H1 (cell line): Measurements from ENCODE around the gene JPT2. TPM values are rescaled to one million over a fixed set of nuclear protein-coding genes. Genes with fewer than 3 reads are reported as not detected.

Source experiments
- CTCF ChIA-PET: fragments of 300-600 bp; sonication (Branson Sonifier 250); formaldehyde crosslinking; loops from one replicate; lab custom pipeline; 2021; ENCODE audit not compliant: partially characterized antibody; lab: Charles Lee
- POLR2A ChIA-PET: fragments of 300-600 bp; sonication (Branson Sonifier 250); formaldehyde crosslinking; loops from one replicate; lab custom pipeline; 2021; ENCODE audit warnings: inconsistent platforms; ENCODE audit not compliant: partially characterized antibody; lab: Charles Lee
- DNase-seq, 2 experiments: peaks; one replicate each; pipeline versions ENCODE4 v3.0.0 to v3.0.0-alpha.2; 2010 to 2022; ENCODE audit warnings: low spot score in 2 of 2, low read depth in 1 of 2, mixed read lengths in 1 of 2
- FAIRE-seq: peaks from 2 replicates; lab custom pipeline; 2011; peaks lifted over from hg19 to GRCh38; lab: Jason Lieb, UNC
- H2AFZ ChIP-seq: 2 replicates; pipeline ENCODE4 v1.8.1; 2012; ENCODE audit warnings: low read length, inconsistent platforms
- H2AK5ac ChIP-seq: 2 replicates; pipeline ENCODE4 v1.6.1; 2013; ENCODE audit warnings: low read depth, low read length
- H2BK120ac ChIP-seq: replicated peaks from 2 replicates; pipeline ENCODE3; 2013; ENCODE audit warnings: low read depth, low read length, inconsistent platforms
- H2BK12ac ChIP-seq: 2 replicates; pipeline ENCODE4 v1.6.1; 2013; ENCODE audit warnings: low read depth, low read length
- H2BK15ac ChIP-seq: 2 replicates; pipeline ENCODE4 v1.6.1; 2013; ENCODE audit warnings: low read length
- H2BK20ac ChIP-seq: 2 replicates; pipeline ENCODE4 v1.6.1; 2013; ENCODE audit warnings: low read length
- H2BK5ac ChIP-seq: 2 replicates; pipeline ENCODE4 v1.6.1; 2013; ENCODE audit warnings: low read depth, low read length
- H3K14ac ChIP-seq: 2 replicates; pipeline ENCODE4 v1.6.1; 2013; ENCODE audit warnings: inconsistent platforms; ENCODE audit not compliant: insufficient read length
- H3K18ac ChIP-seq: 2 replicates; pipeline ENCODE4 v1.6.1; 2013; ENCODE audit warnings: low read length; ENCODE audit errors: extremely low read depth
- H3K23ac ChIP-seq: 2 replicates; pipeline ENCODE4 v1.6.1; 2013; ENCODE audit warnings: inconsistent platforms; ENCODE audit not compliant: insufficient read length
- H3K23me2 ChIP-seq: 2 replicates; pipeline ENCODE4 v1.6.1; 2013; ENCODE audit warnings: low read depth, low read length
- H3K27ac ChIP-seq: 2 replicates; pipeline ENCODE4 v1.6.1; 2011; ENCODE audit warnings: low read depth, low read length, inconsistent platforms
- H3K27me3 ChIP-seq, 4 experiments: replicated peaks in 1 of 4; 1 replicate in 1 of 4; 2 replicates in 3 of 4; pipeline versions ENCODE4 v1.6.1 to v1.8.1; 2011 to 2013; ENCODE audit warnings: low read length in 3 of 4, mild to moderate bottlenecking in 3 of 4, inconsistent platforms in 2 of 4, mixed read lengths in 2 of 4, moderate library complexity in 1 of 4; ENCODE audit not compliant: control insufficient read depth in 3 of 4, insufficient read depth in 3 of 4; ENCODE audit errors: extremely low read depth in 1 of 4
- H3K36me3 ChIP-seq, 4 experiments: 2 replicates each; pipeline versions ENCODE4 v1.6.1 to v1.8.1; 2011 to 2013; ENCODE audit warnings: mild to moderate bottlenecking in 4 of 4, low read length in 3 of 4, moderate library complexity in 2 of 4, control low read depth in 1 of 4, inconsistent platforms in 1 of 4; ENCODE audit not compliant: insufficient read depth in 4 of 4, control insufficient read depth in 2 of 4
- H3K4ac ChIP-seq: replicated peaks from 2 replicates; pipeline ENCODE3; 2013; ENCODE audit warnings: low read length, low read depth, mixed read lengths, inconsistent platforms; ENCODE audit not compliant: insufficient read length
- H3K4me1 ChIP-seq, 4 experiments: replicated peaks in 1 of 4; 1 replicate in 1 of 4; 2 replicates in 3 of 4; pipeline versions ENCODE4 v1.6.1 to v1.8.1; 2011 to 2013; ENCODE audit warnings: low read length in 3 of 4, inconsistent platforms in 2 of 4, mixed read lengths in 1 of 4; ENCODE audit not compliant: insufficient read depth in 4 of 4, control insufficient read depth in 3 of 4
- H3K4me2 ChIP-seq, 2 experiments: 2 replicates each; pipeline versions ENCODE4 v1.6.1 to v1.8.1; 2011 to 2013; ENCODE audit warnings: low read depth in 2 of 2, low read length in 2 of 2, control low read depth in 1 of 2, inconsistent platforms in 1 of 2, mild to moderate bottlenecking in 1 of 2; ENCODE audit not compliant: insufficient read depth in 1 of 2
- H3K4me3 ChIP-seq, 4 experiments: fragments of 200-600, 300-600 bp in 1 of 4; sonication (generic), shearing (Covaris generic), sonication (Bioruptor Twin) in 1 of 4; 2 replicates each; pipeline versions ENCODE4 v1.5.1 to v1.8.1; 2011 to 2016; ENCODE audit warnings: low read length in 4 of 4, low read depth in 3 of 4, control low read depth in 2 of 4, inconsistent platforms in 2 of 4, mild to moderate bottlenecking in 2 of 4, mixed read lengths in 1 of 4, moderate library complexity in 1 of 4; ENCODE audit not compliant: insufficient read depth in 2 of 4; ENCODE audit errors: extremely low read depth in 1 of 4
- H3K56ac ChIP-seq: replicated peaks from 2 replicates; pipeline ENCODE3; 2013; ENCODE audit warnings: low read depth, mild to moderate bottlenecking, mixed read lengths, low read length, inconsistent platforms; ENCODE audit not compliant: insufficient read length
- H3K79me1 ChIP-seq: 2 replicates; pipeline ENCODE4 v1.6.1; 2013; ENCODE audit warnings: low read depth, low read length, control low read depth
- H3K79me2 ChIP-seq, 2 experiments: 2 replicates each; pipeline versions ENCODE4 v1.6.1 to v1.8.1; 2012 to 2013; ENCODE audit warnings: low read length in 2 of 2, mild to moderate bottlenecking in 2 of 2, inconsistent platforms in 1 of 2; ENCODE audit not compliant: insufficient read depth in 2 of 2, control insufficient read depth in 1 of 2
- H3K9ac ChIP-seq, 4 experiments: replicated peaks in 1 of 4; 1 replicate in 1 of 4; 2 replicates in 3 of 4; pipeline versions ENCODE4 v1.6.1 to v1.8.1; 2011 to 2013; ENCODE audit warnings: low read depth in 3 of 4, low read length in 3 of 4, control low read depth in 2 of 4, mild to moderate bottlenecking in 2 of 4, moderate library complexity in 2 of 4, inconsistent platforms in 1 of 4; ENCODE audit errors: extremely low read depth in 1 of 4
- H3K9me3 ChIP-seq, 2 experiments: 2 replicates each; pipeline versions ENCODE4 v1.6.1 to v1.8.1; 2012 to 2013; ENCODE audit warnings: mild to moderate bottlenecking in 2 of 2, moderate library complexity in 2 of 2, control low read depth in 1 of 2, inconsistent platforms in 1 of 2, low read depth in 1 of 2, low read length in 1 of 2, mixed read lengths in 1 of 2; ENCODE audit not compliant: insufficient read depth in 2 of 2
- H4K20me1 ChIP-seq, 2 experiments: replicated peaks in 1 of 2; 2 replicates each; pipeline versions ENCODE3 to v1.8.1; 2011 to 2013; ENCODE audit warnings: inconsistent platforms in 2 of 2, low read length in 2 of 2, mild to moderate bottlenecking in 1 of 2; ENCODE audit not compliant: insufficient read depth in 2 of 2, control insufficient read depth in 1 of 2
- H4K5ac ChIP-seq: 2 replicates; pipeline ENCODE4 v1.6.1; 2013; ENCODE audit warnings: low read length, low read depth, mixed read lengths, inconsistent platforms; ENCODE audit not compliant: insufficient read length
- H4K8ac ChIP-seq: 2 replicates; pipeline ENCODE4 v1.8.0; 2013; ENCODE audit warnings: mild to moderate bottlenecking, moderate library complexity, low read length, inconsistent platforms; ENCODE audit not compliant: insufficient read depth; ENCODE audit errors: extremely low read depth
- H4K91ac ChIP-seq: replicated peaks from 2 replicates; pipeline ENCODE3; 2013; ENCODE audit warnings: low read length, mixed read lengths, inconsistent platforms; ENCODE audit not compliant: insufficient read length
- CBX5 ChIP-seq: fragments of 300-800, 300-1000 bp; sonication (generic); IDR thresholded peaks from 2 replicates; pipeline ENCODE4 v1.7.1; 2016; ENCODE audit warnings: antibody characterized with exemption, low read length, low read depth
- CHD1 ChIP-seq: IDR thresholded peaks from 2 replicates; pipeline ENCODE4 v1.6.1; 2012; ENCODE audit warnings: low read depth, low read length, improper control_type of control experiment
- CHD2 ChIP-seq: IDR thresholded peaks from 2 replicates; pipeline ENCODE4 v1.6.1; 2012; ENCODE audit warnings: low read length, improper control_type of control experiment
- CTCF ChIP-seq, 3 experiments: IDR thresholded peaks; 1 replicate in 2 of 3; 2 replicates in 1 of 3; pipeline versions ENCODE4 v1.5.1 to v1.6.1; 2011; ENCODE audit warnings: low read length in 3 of 3, mild to moderate bottlenecking in 3 of 3, inconsistent platforms in 2 of 3, low read depth in 1 of 3, moderate library complexity in 1 of 3; ENCODE audit not compliant: insufficient read depth in 1 of 3; ENCODE audit errors: control extremely low read depth in 1 of 3
- FOSL1 ChIP-seq: IDR thresholded peaks from 2 replicates; pipeline ENCODE4 v1.6.1; 2011; ENCODE audit warnings: mild to moderate bottlenecking, low read depth, low read length, moderate library complexity; ENCODE audit not compliant: insufficient read depth
- HDAC2 ChIP-seq, 2 experiments: fragments of 300-600 bp in 1 of 2; sonication (generic) in 1 of 2; IDR thresholded peaks; 2 replicates each; pipeline ENCODE4 v1.6.1; 2011 to 2012; ENCODE audit warnings: low read depth in 2 of 2, low read length in 2 of 2, mild to moderate bottlenecking in 2 of 2, moderate library complexity in 2 of 2, borderline replicate concordance in 1 of 2, inconsistent platforms in 1 of 2
- PHF8 ChIP-seq: fragments of 200-600 bp; sonication (generic); conservative IDR thresholded peaks from 2 replicates; pipeline ENCODE4 v1.7.1; 2012; ENCODE audit warnings: low read depth, mild to moderate bottlenecking, inconsistent platforms, low read length, moderate library complexity
- POLR2AphosphoS5 ChIP-seq: IDR thresholded peaks from 2 replicates; pipeline ENCODE4 v1.6.1; 2011; ENCODE audit warnings: low read depth, low read length
- SIRT6 ChIP-seq: IDR thresholded peaks from one replicate; pipeline ENCODE4 v1.7.1; 2012; ENCODE audit warnings: low read length, inconsistent platforms
- SIX5 ChIP-seq: IDR thresholded peaks from 2 replicates; pipeline ENCODE4 v1.6.1; 2011; ENCODE audit warnings: mild to moderate bottlenecking, low read depth, low read length
- SP4 ChIP-seq: IDR thresholded peaks from 2 replicates; pipeline ENCODE4 v1.6.1; 2012; ENCODE audit warnings: low read length, inconsistent platforms
- SUZ12 ChIP-seq: fragments of 200-600 bp; sonication (generic); IDR thresholded peaks from 2 replicates; pipeline ENCODE4 v1.6.1; 2012; ENCODE audit warnings: mild to moderate bottlenecking, inconsistent platforms, low read length, moderate library complexity, mixed read lengths
- WGBS, 2 experiments: shearing (Covaris generic) in 1 of 2; methylation state at CpG; one replicate each; pipeline versions ENCODE4 v1.1.6 to v1.1.7; 2013 to 2015; ENCODE audit warnings: low lambda C conversion rate in 2 of 2, mixed read lengths in 2 of 2, inconsistent platforms in 1 of 2, low coverage in 1 of 2, missing lambda C conversion rate in 1 of 2; ENCODE audit not compliant: insufficient replicate concordance in 2 of 2, insufficient coverage in 1 of 2, insufficient read length in 1 of 2; ENCODE audit errors: extremely low coverage in 1 of 2, missing lambda C conversion rate in 1 of 2; 5-methylcytosine and 5-hydroxymethylcytosine counted together
- polyA plus RNA-seq, 7 experiments: library from polyadenylated mRNA; depleted of rRNA in 3 of 7; stranded (reverse) in 5 of 7; unstranded in 2 of 7; fragments of >200 nt in 5 of 7; fragments of 200-250 nt in 2 of 7; gene quantifications; 1 replicate in 5 of 7; 2 replicates in 1 of 7; 4 replicates in 1 of 7; pipeline versions ENCODE4 v1.2.1 to v1.2.3, GENCODE V29; 2011 to 2013; ENCODE audit warnings: missing spikeins in 2 of 7, mixed read lengths in 2 of 7
- total RNA-seq: library from RNA; stranded (reverse); fragmentation: NEBNext Ultra II Directional; extraction: Animal tissue kit (Norgen Biotek cat#: 25700); gene quantifications from 2 replicates; pipeline ENCODE4 v1.2.1, GENCODE V29; 2021

The JPT2 gene
- total and polyA plus RNA-seq, 2 of the 8 experiments (the other 6 are each of a cell fraction or from before 2014, with no cell fraction given) = 67.6 to 197 TPM

GRCh38 chr16:1669698-1670097, 8.4 kb upstream of the JPT2 start:
- H3K4me1 ChIP-seq = no peaks in the 10 kb centered on the region
- CTCF ChIA-PET = interaction anchor here (1.9 kb wide), 1 partner anchor 54 kb away, joined by 7 read pairs; no protein-coding TSS in a partner anchor
- H3K56ac ChIP-seq = no peak overlapping the region
- TF ChIP-seq SIRT6 = no peak
- TF ChIP-seq SP4 = no peak
- no peak for TF ChIP-seq SIX5
- no peak for TF ChIP-seq PHF8
- TF ChIP-seq CBX5 = no peak
- TF ChIP-seq CHD1 = no peak
- TF ChIP-seq CTCF (IDR thresholded peaks at IDR 0.05; ENCODE audit: control extremely low read depth in 1 of 3, insufficient read depth in 1 of 3, low read depth in 1 of 3, low read length in 3 of 3) = no peak
- TF ChIP-seq SUZ12 = no peak
- no peak for TF ChIP-seq FOSL1
- TF ChIP-seq CHD2 = no peak
- no peak for TF ChIP-seq HDAC2 (IDR thresholded peaks at IDR 0.05; ENCODE audit: borderline replicate concordance in 1 of 2, low read depth in 2 of 2, low read length in 2 of 2)
- no peak for TF ChIP-seq POLR2AphosphoS5

More at GRCh38 chr16:1669698-1670097, 8.4 kb upstream of the JPT2 start:
- no peak for FAIRE-seq
- Histone ChIP-seq H3K27ac (no peak overlapping the region), H2BK5ac (no peak overlapping the region), H2BK20ac (no peak overlapping the region), H2AFZ (no peak overlapping the region), H3K14ac (no peak overlapping the region), H4K20me1 (peaks cover 5 to 8% of the 10 kb centered on the region in 2 experiments), H2BK120ac (no peak overlapping the region), H3K23ac (no peak overlapping the region), H3K18ac (no peak overlapping the region), H3K79me2 (no peaks in the 10 kb centered on the region), H3K27me3 (no peaks in the 10 kb centered on the region; a peak in 1 of 7 replicates), H2BK15ac (no peak overlapping the region), H2AK5ac (no peak overlapping the region), H4K5ac (no peak overlapping the region), H3K79me1 (no peaks in the 10 kb centered on the region; the same call in 1 of the 2 replicates), H4K91ac (no peak overlapping the region), H3K4ac (no peak overlapping the region), H3K4me2 (no peak overlapping the region), H3K9ac (no peak overlapping the region), H3K4me3 (no peak overlapping the region), H3K36me3 (peaks cover 28 to 83% (median 63%) of the 10 kb centered on the region in 4 experiments), H2BK12ac (no peak overlapping the region), H4K8ac (no peak overlapping the region), H3K23me2 (no peaks in the 10 kb centered on the region), H3K9me3 (no peaks in the 10 kb centered on the region)
- DNase-seq = no peak
- POLR2A ChIA-PET = interaction anchor here (1.4 kb wide), 1 partner anchor 11 kb away, joined by 4 read pairs; no protein-coding TSS in a partner anchor
- 88% methylated on average over 7 of the region's 7 CpGs; no CpG with 5 or more reads in 1 of the 2 experiments for WGBS, 2 experiments
